ENCODE data around the gene KCTD1.

Gene KCTD1

GRCh38 chr18:26473672-26474071 lies 74.7 kb downstream of the KCTD1 start:
- H3K9me3 ChIP-seq (ENCODE audit: insufficient read depth, low read depth, low read length) = no peaks in the 10 kb centered on the region
- no peak overlapping the region for H3K9ac ChIP-seq (ENCODE audit: low read depth, low read length, poor library complexity, severe bottlenecking)
- H3K36me3 ChIP-seq (ENCODE audit: insufficient read depth, low read length) = peaks cover 7% of the 10 kb centered on the region; the same call in 1 of the 2 replicates
- H4K20me1 ChIP-seq (ENCODE audit: insufficient read depth, low read length, poor library complexity, severe bottlenecking) = no peaks in the 10 kb centered on the region
- H3K4me2 ChIP-seq (ENCODE audit: low read depth, low read length, poor library complexity, severe bottlenecking) = no peak overlapping the region
- no peaks in the 10 kb centered on the region for H3K9me2 ChIP-seq (replicated peaks; ENCODE audit: low read depth, low read length)
- H3K4me1 ChIP-seq (ENCODE audit: insufficient read depth, low read length, poor library complexity, severe bottlenecking) = no peaks in the 10 kb centered on the region
- H3K27me3 ChIP-seq (ENCODE audit: insufficient read depth, low read length, poor library complexity, severe bottlenecking) = no peaks in the 10 kb centered on the region
- H3F3A ChIP-seq (ENCODE audit: low read depth) = no peaks in the 10 kb centered on the region
- H2AFZ ChIP-seq (ENCODE audit: low read length) = no peak overlapping the region
- no peak overlapping the region for H3K4me3 ChIP-seq (ENCODE audit: low read length, poor library complexity, severe bottlenecking)
- TF ChIP-seq EZH2phosphoT487 (IDR thresholded peaks at IDR 0.05; ENCODE audit: borderline replicate concordance) = no peak
- TF ChIP-seq, protein P1, sequence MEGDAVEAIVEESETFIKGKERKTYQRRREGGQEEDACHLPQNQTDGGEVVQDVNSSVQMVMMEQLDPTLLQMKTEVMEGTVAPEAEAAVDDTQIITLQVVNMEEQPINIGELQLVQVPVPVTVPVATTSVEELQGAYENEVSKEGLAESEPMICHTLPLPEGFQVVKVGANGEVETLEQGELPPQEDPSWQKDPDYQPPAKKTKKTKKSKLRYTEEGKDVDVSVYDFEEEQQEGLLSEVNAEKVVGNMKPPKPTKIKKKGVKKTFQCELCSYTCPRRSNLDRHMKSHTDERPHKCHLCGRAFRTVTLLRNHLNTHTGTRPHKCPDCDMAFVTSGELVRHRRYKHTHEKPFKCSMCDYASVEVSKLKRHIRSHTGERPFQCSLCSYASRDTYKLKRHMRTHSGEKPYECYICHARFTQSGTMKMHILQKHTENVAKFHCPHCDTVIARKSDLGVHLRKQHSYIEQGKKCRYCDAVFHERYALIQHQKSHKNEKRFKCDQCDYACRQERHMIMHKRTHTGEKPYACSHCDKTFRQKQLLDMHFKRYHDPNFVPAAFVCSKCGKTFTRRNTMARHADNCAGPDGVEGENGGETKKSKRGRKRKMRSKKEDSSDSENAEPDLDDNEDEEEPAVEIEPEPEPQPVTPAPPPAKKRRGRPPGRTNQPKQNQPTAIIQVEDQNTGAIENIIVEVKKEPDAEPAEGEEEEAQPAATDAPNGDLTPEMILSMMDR (conservative IDR thresholded peaks at IDR 0.05; ENCODE audit: low read length) = no peak
- no peaks in the 10 kb centered on the region for H3K79me2 ChIP-seq (ENCODE audit: insufficient read depth, low read length)

DNA sequence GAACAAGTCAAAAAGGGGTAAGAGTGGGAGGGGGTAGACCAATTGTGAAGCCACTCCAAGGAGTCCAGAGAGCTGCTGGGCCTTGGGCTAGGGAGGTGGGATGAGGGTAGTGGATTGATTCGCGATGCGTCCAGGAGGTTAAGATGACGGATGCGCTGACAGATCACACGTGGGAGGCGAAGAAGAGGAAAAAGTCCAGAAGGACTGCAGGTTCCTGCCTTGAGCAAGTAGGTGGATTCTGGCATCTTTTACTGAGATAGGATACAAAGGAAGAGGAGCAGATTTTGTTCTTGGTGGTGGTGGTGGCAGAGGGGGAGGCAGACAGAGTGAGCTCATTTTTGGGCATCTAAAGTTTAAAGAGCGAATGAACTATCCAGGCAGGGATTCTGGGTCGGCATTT lies 76.5 kb downstream of the KCTD1 start:
- Histone ChIP-seq H3K9me2 (replicated peaks; ENCODE audit: low read depth, low read length) (no peaks in the 10 kb centered on the region), H4K20me1 (ENCODE audit: insufficient read depth, low read length, poor library complexity, severe bottlenecking) (no peaks in the 10 kb centered on the region), H3K4me2 (ENCODE audit: low read depth, low read length, poor library complexity, severe bottlenecking) (no peak overlapping the region), H3K79me2 (ENCODE audit: insufficient read depth, low read length) (no peaks in the 10 kb centered on the region), H3K27me3 (ENCODE audit: insufficient read depth, low read length, poor library complexity, severe bottlenecking) (no peaks in the 10 kb centered on the region), H3F3A (ENCODE audit: low read depth) (no peaks in the 10 kb centered on the region), H3K4me1 (ENCODE audit: insufficient read depth, low read length, poor library complexity, severe bottlenecking) (no peaks in the 10 kb centered on the region), H3K4me3 (ENCODE audit: low read length, poor library complexity, severe bottlenecking) (no peak overlapping the region), H3K9ac (ENCODE audit: low read depth, low read length, poor library complexity, severe bottlenecking) (no peak overlapping the region), H2AFZ (ENCODE audit: low read length) (no peak overlapping the region), H3K36me3 (ENCODE audit: insufficient read depth, low read length) (peaks cover 7% of the 10 kb centered on the region; the same call in 1 of the 2 replicates), H3K9me3 (ENCODE audit: insufficient read depth, low read depth, low read length) (no peaks in the 10 kb centered on the region)
- no peak for TF ChIP-seq EZH2phosphoT487 (IDR thresholded peaks at IDR 0.05; ENCODE audit: borderline replicate concordance)
- TF ChIP-seq, protein P1 (conservative IDR thresholded peaks at IDR 0.05; ENCODE audit: low read length) = no peak

DNA sequence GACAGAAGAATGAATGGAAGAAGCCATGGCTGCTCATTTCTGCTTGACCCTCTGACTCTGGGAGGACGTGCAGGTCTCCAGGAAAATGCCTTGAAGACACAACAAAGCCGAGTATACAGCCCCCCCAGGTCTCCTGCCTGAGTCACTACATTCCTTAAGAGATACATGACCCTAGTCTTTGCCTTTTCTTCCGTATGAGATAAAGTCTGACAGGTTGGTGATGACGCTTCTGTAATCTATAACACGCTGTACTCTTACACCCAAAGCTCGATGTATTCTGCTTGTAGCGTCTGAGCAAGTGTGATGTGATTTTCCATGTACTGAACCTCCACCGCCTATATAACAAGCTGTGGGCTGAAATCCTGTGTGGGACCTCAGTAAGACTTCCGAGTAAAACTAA lies 77.3 kb downstream of the KCTD1 start:
- Histone ChIP-seq H3K9me2 (replicated peaks; ENCODE audit: low read depth, low read length) (no peaks in the 10 kb centered on the region), H3K4me3 (ENCODE audit: low read length, poor library complexity, severe bottlenecking) (no peak overlapping the region), H4K20me1 (ENCODE audit: insufficient read depth, low read length, poor library complexity, severe bottlenecking) (no peaks in the 10 kb centered on the region), H3K36me3 (ENCODE audit: insufficient read depth, low read length) (peaks cover 7% of the 10 kb centered on the region; the same call in 1 of the 2 replicates), H3K9me3 (ENCODE audit: insufficient read depth, low read depth, low read length) (no peaks in the 10 kb centered on the region), H3K27me3 (ENCODE audit: insufficient read depth, low read length, poor library complexity, severe bottlenecking) (no peaks in the 10 kb centered on the region), H2AFZ (ENCODE audit: low read length) (no peak overlapping the region), H3K9ac (ENCODE audit: low read depth, low read length, poor library complexity, severe bottlenecking) (no peak overlapping the region), H3K4me2 (ENCODE audit: low read depth, low read length, poor library complexity, severe bottlenecking) (no peak overlapping the region), H3F3A (ENCODE audit: low read depth) (no peaks in the 10 kb centered on the region), H3K79me2 (ENCODE audit: insufficient read depth, low read length) (no peaks in the 10 kb centered on the region), H3K4me1 (ENCODE audit: insufficient read depth, low read length, poor library complexity, severe bottlenecking) (no peaks in the 10 kb centered on the region)
- TF ChIP-seq EZH2phosphoT487 (IDR thresholded peaks at IDR 0.05; ENCODE audit: borderline replicate concordance) = no peak
- TF ChIP-seq, protein P1 (conservative IDR thresholded peaks at IDR 0.05; ENCODE audit: low read length) = no peak
